ENCODE measurements around the gene ESYT2. TPM values are rescaled to one million over a fixed set of nuclear protein-coding genes. Genes with fewer than 3 reads are reported as not detected.

ESYT2 gene
- total RNA-seq, 1 donor from 2014 or later = 38.1 TPM

DNA sequence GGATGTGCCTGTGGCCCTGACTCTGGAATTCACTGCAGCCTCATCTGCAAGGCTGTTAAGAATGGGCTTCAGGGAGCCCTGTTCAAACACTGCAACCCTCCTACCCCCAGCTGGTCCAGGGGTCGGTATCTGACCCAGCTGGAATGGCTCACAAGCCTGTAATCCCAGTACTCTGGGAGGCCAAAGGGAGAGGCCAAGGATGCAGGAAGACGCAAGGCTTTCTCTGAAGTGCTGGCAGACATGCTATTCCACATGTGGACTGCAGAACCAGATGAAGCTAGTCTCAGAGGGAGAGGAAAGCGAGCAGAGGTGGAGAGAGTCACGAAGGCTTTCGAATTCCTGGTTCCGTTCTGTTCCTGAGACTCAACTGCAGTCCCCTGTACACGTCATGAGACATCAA is 45.0 kb downstream of the ESYT2 start:
- Histone ChIP-seq H3K4me3 (ENCODE audit: low read length in 3 of 3) (no peak overlapping the region), H3K27me3 (ENCODE audit: control insufficient read depth in 3 of 3, insufficient read depth in 3 of 3, low read length in 3 of 3) (no peaks in the 10 kb centered on the region), H3K4me1 (ENCODE audit: control insufficient read depth in 3 of 3, insufficient read depth in 3 of 3, low read length in 3 of 3) (peaks cover 20 to 33% (median 24%) of the 10 kb centered on the region in 3 donors), H3K9ac (ENCODE audit: low read depth in 1 of 3, low read length in 3 of 3) (peak overlapping the region in 1 of 3 donors; percentile 34), H3K27ac (ENCODE audit: low read depth, low read length) (peak overlapping the region; percentile 78), H3K9me3 (ENCODE audit: control insufficient read depth in 3 of 3, low read length in 3 of 3) (no peaks in the 10 kb centered on the region), H3K36me3 (ENCODE audit: control insufficient read depth in 3 of 3, insufficient read depth in 3 of 3, low read length in 3 of 3) (peaks cover 13 to 34% (median 34%) of the 10 kb centered on the region in 3 donors)

- peaks cover 26 to 37% (median 31%) of the 10 kb centered on the region in 3 donors for H3K4me1 ChIP-seq (ENCODE audit: control insufficient read depth in 3 of 3, insufficient read depth in 3 of 3, low read length in 3 of 3)
- H3K9ac ChIP-seq (ENCODE audit: low read depth in 1 of 3, low read length in 3 of 3) = peak overlapping the region in 2 of 3 donors; percentile 34 to 60
- no peak overlapping the region for H3K4me3 ChIP-seq (ENCODE audit: low read length in 3 of 3)
- H3K36me3 ChIP-seq (ENCODE audit: control insufficient read depth in 3 of 3, insufficient read depth in 3 of 3, low read length in 3 of 3) = peaks cover 13 to 34% (median 31%) of the 10 kb centered on the region in 3 donors
- no peaks in the 10 kb centered on the region for H3K27me3 ChIP-seq (ENCODE audit: control insufficient read depth in 3 of 3, insufficient read depth in 3 of 3, low read length in 3 of 3)
- no peaks in the 10 kb centered on the region for H3K9me3 ChIP-seq (ENCODE audit: control insufficient read depth in 3 of 3, low read length in 3 of 3)
- H3K27ac ChIP-seq (ENCODE audit: low read depth, low read length) = peak overlapping the region; percentile 78
These were observed 45.7 kb downstream of the ESYT2 start for GRCh38 chr7:158783595-158783994.

DNA sequence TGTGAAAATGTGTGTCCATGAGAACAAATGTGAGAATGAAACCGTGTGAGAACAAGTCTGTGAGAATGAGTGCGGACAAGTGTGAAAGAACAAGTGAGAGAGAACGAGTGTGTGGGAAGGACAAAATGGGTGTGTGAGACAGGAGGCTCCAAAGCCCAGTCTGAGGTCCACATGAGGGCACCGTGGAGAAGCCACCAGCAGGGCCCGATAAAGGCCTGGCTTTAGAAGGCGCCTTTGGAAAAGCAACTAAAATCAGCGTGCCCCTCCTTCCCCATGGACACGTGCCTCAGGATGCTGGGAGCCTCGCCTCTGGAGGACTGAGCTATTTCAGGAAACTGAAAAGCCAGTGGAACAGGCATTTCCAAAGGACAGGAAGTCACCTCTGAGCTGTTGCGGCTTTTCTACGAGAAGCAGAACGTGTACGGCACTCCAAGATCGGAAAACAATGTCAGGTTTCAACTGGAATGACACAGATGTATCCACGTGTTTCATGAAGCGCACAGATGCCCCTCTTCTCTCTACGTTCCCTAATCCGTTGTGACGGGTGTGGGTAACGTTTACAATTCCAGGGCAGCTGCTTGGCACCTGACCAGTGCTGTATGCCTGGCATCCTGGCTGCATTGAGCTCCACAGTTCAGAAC is 46.4 kb downstream of the ESYT2 start:
- Histone ChIP-seq H3K4me1 (ENCODE audit: control insufficient read depth in 3 of 3, insufficient read depth in 3 of 3, low read length in 3 of 3) (peaks cover 26 to 37% (median 33%) of the 10 kb centered on the region in 3 donors), H3K27ac (ENCODE audit: low read depth, low read length) (peak overlapping the region; percentile 78), H3K36me3 (ENCODE audit: control insufficient read depth in 3 of 3, insufficient read depth in 3 of 3, low read length in 3 of 3) (peaks cover 13 to 34% (median 32%) of the 10 kb centered on the region in 3 donors), H3K9ac (ENCODE audit: low read depth in 1 of 3, low read length in 3 of 3) (peak overlapping the region; percentile 34 to 60 (median 40)), H3K4me3 (ENCODE audit: low read length in 3 of 3) (peak overlapping the region; percentile 7 to 54 (median 34)), H3K27me3 (ENCODE audit: control insufficient read depth in 3 of 3, insufficient read depth in 3 of 3, low read length in 3 of 3) (no peaks in the 10 kb centered on the region), H3K9me3 (ENCODE audit: control insufficient read depth in 3 of 3, low read length in 3 of 3) (no peaks in the 10 kb centered on the region)

DNA sequence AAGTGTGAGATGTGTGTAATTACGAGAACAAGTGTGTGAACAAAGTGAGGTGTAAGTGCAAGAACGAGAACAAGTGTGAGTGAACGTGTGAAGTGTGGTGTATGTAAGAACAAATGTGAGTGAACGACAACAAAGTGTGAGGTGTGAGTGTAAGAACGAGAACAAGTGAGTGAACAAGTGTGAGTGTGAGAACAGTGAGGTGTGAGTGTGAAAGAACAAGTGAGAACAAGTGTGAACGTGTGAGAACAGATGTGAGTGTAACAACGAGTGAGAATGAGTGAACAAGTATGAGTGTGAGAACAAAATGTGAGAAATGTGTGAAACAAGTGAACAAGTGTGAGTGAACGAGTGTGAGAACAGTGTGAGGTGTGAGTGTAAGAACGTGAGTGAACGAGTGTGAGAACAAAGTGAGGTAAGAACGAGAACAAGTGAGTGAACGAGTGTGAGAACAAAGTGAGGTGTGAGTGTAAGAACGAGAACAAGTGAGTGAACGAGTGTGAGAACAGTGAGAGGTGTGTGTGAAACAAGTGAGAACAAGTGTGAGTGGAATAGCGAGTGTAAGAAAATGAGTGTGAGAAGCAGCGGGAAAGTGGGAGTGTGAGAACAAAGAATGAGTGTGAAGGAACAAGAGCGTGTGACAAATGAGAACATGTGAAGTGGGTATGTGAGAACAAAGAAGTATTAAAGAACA is 47.2 kb downstream of the ESYT2 start:
- peaks cover 26 to 37% (median 33%) of the 10 kb centered on the region in 3 donors for H3K4me1 ChIP-seq (ENCODE audit: control insufficient read depth in 3 of 3, insufficient read depth in 3 of 3, low read length in 3 of 3)
- peaks cover 13 to 34% (median 29%) of the 10 kb centered on the region in 3 donors for H3K36me3 ChIP-seq (ENCODE audit: control insufficient read depth in 3 of 3, insufficient read depth in 3 of 3, low read length in 3 of 3)
- H3K27me3 ChIP-seq (ENCODE audit: control insufficient read depth in 3 of 3, insufficient read depth in 3 of 3, low read length in 3 of 3) = no peaks in the 10 kb centered on the region
- no peaks in the 10 kb centered on the region for H3K9me3 ChIP-seq (ENCODE audit: control insufficient read depth in 3 of 3, low read length in 3 of 3)
- no peak overlapping the region for H3K4me3 ChIP-seq (ENCODE audit: low read length in 3 of 3)
- H3K27ac ChIP-seq (ENCODE audit: low read depth, low read length) = peak overlapping the region; percentile 78
- H3K9ac ChIP-seq (ENCODE audit: low read depth in 1 of 3, low read length in 3 of 3) = peak overlapping the region in 1 of 3 donors; percentile 34

- Histone ChIP-seq H3K36me3 (ENCODE audit: control insufficient read depth in 3 of 3, insufficient read depth in 3 of 3, low read length in 3 of 3) (peaks cover 9 to 29% (median 29%) of the 10 kb centered on the region in 3 donors), H3K9me3 (ENCODE audit: control insufficient read depth in 3 of 3, low read length in 3 of 3) (no peaks in the 10 kb centered on the region), H3K27me3 (ENCODE audit: control insufficient read depth in 3 of 3, insufficient read depth in 3 of 3, low read length in 3 of 3) (no peaks in the 10 kb centered on the region), H3K4me1 (ENCODE audit: control insufficient read depth in 3 of 3, insufficient read depth in 3 of 3, low read length in 3 of 3) (peaks cover 26 to 37% (median 33%) of the 10 kb centered on the region in 3 donors), H3K9ac (ENCODE audit: low read depth in 1 of 3, low read length in 3 of 3) (no peak overlapping the region), H3K4me3 (ENCODE audit: low read length in 3 of 3) (no peak overlapping the region), H3K27ac (ENCODE audit: low read depth, low read length) (no peak overlapping the region)
These were observed 47.9 kb downstream of the ESYT2 start for GRCh38 chr7:158781217-158781973.

GRCh38 chr7:158779061-158780000 is 50.0 kb downstream of the ESYT2 start:
- Histone ChIP-seq H3K9ac (ENCODE audit: low read depth in 1 of 3, low read length in 3 of 3) (no peak overlapping the region), H3K4me3 (ENCODE audit: low read length in 3 of 3) (no peak overlapping the region), H3K9me3 (ENCODE audit: control insufficient read depth in 3 of 3, low read length in 3 of 3) (no peaks in the 10 kb centered on the region), H3K36me3 (ENCODE audit: control insufficient read depth in 3 of 3, insufficient read depth in 3 of 3, low read length in 3 of 3) (peaks cover 12 to 41% (median 29%) of the 10 kb centered on the region in 3 donors), H3K4me1 (ENCODE audit: control insufficient read depth in 3 of 3, insufficient read depth in 3 of 3, low read length in 3 of 3) (peaks cover 26 to 37% (median 33%) of the 10 kb centered on the region in 3 donors), H3K27ac (ENCODE audit: low read depth, low read length) (no peak overlapping the region), H3K27me3 (ENCODE audit: control insufficient read depth in 3 of 3, insufficient read depth in 3 of 3, low read length in 3 of 3) (no peaks in the 10 kb centered on the region)

GRCh38 chr7:158778471-158778870 is 50.8 kb downstream of the ESYT2 start:
- H3K4me1 ChIP-seq (ENCODE audit: control insufficient read depth in 3 of 3, insufficient read depth in 3 of 3, low read length in 3 of 3) = peaks cover 19 to 28% (median 25%) of the 10 kb centered on the region in 3 donors

GRCh38 chr7:158777793-158778192 is 51.5 kb downstream of the ESYT2 start:
- Histone ChIP-seq H3K4me3 (ENCODE audit: low read length in 3 of 3) (no peak overlapping the region), H3K27ac (ENCODE audit: low read depth, low read length) (no peak overlapping the region), H3K4me1 (ENCODE audit: control insufficient read depth in 3 of 3, insufficient read depth in 3 of 3, low read length in 3 of 3) (peaks cover 12 to 21% (median 21%) of the 10 kb centered on the region in 3 donors), H3K36me3 (ENCODE audit: control insufficient read depth in 3 of 3, insufficient read depth in 3 of 3, low read length in 3 of 3) (peaks cover 16 to 41% (median 33%) of the 10 kb centered on the region in 3 donors), H3K27me3 (ENCODE audit: control insufficient read depth in 3 of 3, insufficient read depth in 3 of 3, low read length in 3 of 3) (no peaks in the 10 kb centered on the region), H3K9ac (ENCODE audit: low read depth in 1 of 3, low read length in 3 of 3) (no peak overlapping the region), H3K9me3 (ENCODE audit: control insufficient read depth in 3 of 3, low read length in 3 of 3) (no peaks in the 10 kb centered on the region)

More at GRCh38 chr7:158778471-158778870, 50.8 kb downstream of the ESYT2 start:
- Histone ChIP-seq H3K9ac (ENCODE audit: low read depth in 1 of 3, low read length in 3 of 3) (no peak overlapping the region), H3K9me3 (ENCODE audit: control insufficient read depth in 3 of 3, low read length in 3 of 3) (no peaks in the 10 kb centered on the region), H3K36me3 (ENCODE audit: control insufficient read depth in 3 of 3, insufficient read depth in 3 of 3, low read length in 3 of 3) (peaks cover 12 to 38% (median 27%) of the 10 kb centered on the region in 3 donors), H3K4me3 (ENCODE audit: low read length in 3 of 3) (no peak overlapping the region), H3K27me3 (ENCODE audit: control insufficient read depth in 3 of 3, insufficient read depth in 3 of 3, low read length in 3 of 3) (no peaks in the 10 kb centered on the region), H3K27ac (ENCODE audit: low read depth, low read length) (no peak overlapping the region)

GRCh38 chr7:158776474-158776873 is 52.8 kb downstream of the ESYT2 start:
- Histone ChIP-seq H3K9ac (ENCODE audit: low read depth in 1 of 3, low read length in 3 of 3) (no peak overlapping the region), H3K27me3 (ENCODE audit: control insufficient read depth in 3 of 3, insufficient read depth in 3 of 3, low read length in 3 of 3) (no peaks in the 10 kb centered on the region), H3K9me3 (ENCODE audit: control insufficient read depth in 3 of 3, low read length in 3 of 3) (no peaks in the 10 kb centered on the region), H3K4me1 (ENCODE audit: control insufficient read depth in 3 of 3, insufficient read depth in 3 of 3, low read length in 3 of 3) (peaks cover 6 to 15% (median 13%) of the 10 kb centered on the region in 3 donors), H3K4me3 (ENCODE audit: low read length in 3 of 3) (no peak overlapping the region), H3K27ac (ENCODE audit: low read depth, low read length) (no peak overlapping the region), H3K36me3 (ENCODE audit: control insufficient read depth in 3 of 3, insufficient read depth in 3 of 3, low read length in 3 of 3) (peaks cover 12 to 32% (median 23%) of the 10 kb centered on the region in 3 donors)
